ENCODE data around the gene C12orf76.
A peak's percentile ranks its signal among the peaks of the same experiment; 100 is the strongest.
"Not testable (repeated sequence)": the region's sequence is repeated elsewhere in the genome, so short reads cannot be mapped to it uniquely, and the experiment has no call there.

Gene C12orf76, protein sequence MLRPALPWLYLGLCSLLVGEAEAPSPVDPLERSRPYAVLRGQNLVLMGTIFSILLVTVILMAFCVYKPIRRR

DNA sequence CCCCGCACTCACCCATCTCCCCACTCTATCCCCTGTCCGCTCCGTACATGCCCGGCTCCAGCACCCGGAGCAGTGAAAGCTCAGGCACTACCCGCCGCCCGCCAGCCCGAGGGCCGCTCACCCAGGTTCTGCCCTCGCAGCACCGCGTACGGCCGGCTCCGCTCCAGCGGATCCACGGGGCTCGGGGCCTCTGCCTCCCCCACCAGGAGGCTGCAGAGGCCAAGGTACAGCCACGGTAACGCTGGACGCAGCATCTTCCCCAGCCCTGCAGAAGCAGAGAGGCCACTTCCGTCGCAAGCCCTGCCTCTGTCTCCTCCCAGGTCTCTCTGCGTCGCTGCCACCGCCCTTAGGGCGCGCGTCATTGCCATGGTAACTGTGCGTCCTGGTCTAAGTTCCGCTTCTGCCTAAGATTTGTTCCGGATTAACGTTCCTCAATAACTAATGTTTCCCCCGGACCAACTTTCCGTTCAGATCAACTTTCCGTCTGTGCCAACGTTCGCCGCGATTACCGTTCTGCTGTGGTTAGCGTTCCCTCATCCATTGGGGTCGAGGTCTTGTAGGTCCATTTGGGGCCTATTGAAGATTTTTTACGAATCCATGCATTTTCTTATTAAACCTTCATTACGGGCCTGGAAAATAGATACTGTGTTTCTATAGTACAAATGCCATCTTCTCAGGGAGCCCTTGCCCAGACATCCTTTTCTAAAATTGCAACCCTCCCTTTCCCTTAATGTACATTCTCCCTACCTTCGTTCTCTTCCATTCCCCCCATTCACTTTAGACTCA is at the start of gene C12orf76:
Gene C12orf76, minus strand, starts transcription at position 281 of the 786 bp plus-strand sequence. Its CDS starts 27 bp downstream, at position 254.
- no peaks in the 10 kb centered on the region for H3K36me3 ChIP-seq (ENCODE audit: control insufficient read depth, insufficient read depth, low read length)
- H3K4me1 ChIP-seq (ENCODE audit: control insufficient read depth, insufficient read depth, low read length): peaks cover 4% of the 10 kb centered on the region
- H3K27ac ChIP-seq (ENCODE audit: low read depth, low read length): peak within 1 kb of the TSS; percentile 44
- H3K9ac ChIP-seq (ENCODE audit: low read length): peak within 1 kb of the TSS; percentile 22
- H3K27me3 ChIP-seq (ENCODE audit: control insufficient read depth, insufficient read depth, low read length): no peaks in the 10 kb centered on the region
- H3K4me3 ChIP-seq (ENCODE audit: low read length): peak within 1 kb of the TSS; percentile 83

DNA sequence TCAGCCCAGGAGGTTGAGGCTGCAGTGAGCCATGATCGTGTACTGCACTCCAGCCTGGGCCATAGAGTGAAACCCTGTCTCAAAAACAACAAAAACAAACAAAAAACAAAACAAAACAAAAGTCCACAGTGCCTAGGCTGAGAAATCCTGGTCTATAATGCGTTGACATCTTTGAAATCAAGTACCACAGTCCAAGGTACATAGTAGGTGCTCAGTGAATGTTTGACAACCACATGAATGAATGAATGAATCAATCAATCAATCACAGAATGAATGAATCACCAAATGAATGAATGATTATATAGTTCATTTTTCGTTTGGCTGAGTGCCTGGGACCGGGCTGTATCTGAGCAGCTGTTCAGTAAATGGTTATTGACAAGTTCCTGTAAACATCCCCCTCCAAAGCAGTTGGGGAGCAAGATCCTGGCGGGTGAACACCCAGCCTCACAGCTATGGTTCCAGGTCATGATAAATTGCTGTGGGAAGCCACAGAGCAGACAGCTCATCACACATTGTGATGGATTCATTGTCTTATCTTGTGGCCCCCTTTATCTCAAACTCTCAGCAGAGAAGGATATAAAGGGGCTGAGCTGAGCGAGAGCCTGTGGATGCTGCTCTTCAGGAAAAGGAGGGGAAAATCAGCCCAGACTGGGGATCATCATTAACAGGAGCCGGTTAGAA is 45.4 kb upstream of the C12orf76 start:
- Histone ChIP-seq H3K4me3 (ENCODE audit: low read length) (no peak overlapping the region), H3K36me3 (ENCODE audit: control insufficient read depth, insufficient read depth, low read length) (no peaks in the 10 kb centered on the region), H3K9ac (ENCODE audit: low read length) (no peak overlapping the region), H3K4me1 (ENCODE audit: control insufficient read depth, insufficient read depth, low read length) (no peaks in the 10 kb centered on the region), H3K27ac (ENCODE audit: low read depth, low read length) (no peak overlapping the region), H3K27me3 (ENCODE audit: control insufficient read depth, insufficient read depth, low read length) (no peaks in the 10 kb centered on the region)

DNA sequence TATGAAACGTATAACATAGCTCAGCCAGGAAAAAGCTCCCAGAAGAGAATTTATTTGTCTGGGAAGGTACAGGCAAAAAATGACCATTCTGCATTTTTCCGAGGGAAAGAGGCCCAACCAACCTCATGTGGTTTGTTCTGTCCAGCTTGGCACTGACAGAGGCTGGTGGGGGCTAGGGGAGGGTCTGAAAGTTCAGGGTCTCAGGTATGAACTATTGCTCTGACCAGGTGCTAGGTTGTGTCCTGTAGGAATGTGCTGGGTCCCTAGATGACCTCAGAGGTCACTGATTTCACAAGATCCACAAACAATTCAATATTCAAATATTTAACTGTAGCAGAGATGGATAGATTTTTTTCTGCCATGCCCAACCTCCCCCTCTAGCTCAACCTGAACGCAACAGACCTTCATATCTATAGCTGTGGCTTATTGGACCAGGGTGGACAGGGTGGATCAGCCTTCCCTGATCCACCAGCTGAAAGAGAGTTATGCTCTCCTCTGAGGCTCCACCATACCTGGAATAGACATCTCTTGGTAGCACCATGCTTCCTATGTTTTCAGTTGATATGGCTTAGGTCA is 42.9 kb upstream of the C12orf76 start:
- H3K27me3 ChIP-seq (ENCODE audit: control insufficient read depth, insufficient read depth, low read length): no peaks in the 10 kb centered on the region
- no peaks in the 10 kb centered on the region for H3K4me1 ChIP-seq (ENCODE audit: control insufficient read depth, insufficient read depth, low read length)

DNA sequence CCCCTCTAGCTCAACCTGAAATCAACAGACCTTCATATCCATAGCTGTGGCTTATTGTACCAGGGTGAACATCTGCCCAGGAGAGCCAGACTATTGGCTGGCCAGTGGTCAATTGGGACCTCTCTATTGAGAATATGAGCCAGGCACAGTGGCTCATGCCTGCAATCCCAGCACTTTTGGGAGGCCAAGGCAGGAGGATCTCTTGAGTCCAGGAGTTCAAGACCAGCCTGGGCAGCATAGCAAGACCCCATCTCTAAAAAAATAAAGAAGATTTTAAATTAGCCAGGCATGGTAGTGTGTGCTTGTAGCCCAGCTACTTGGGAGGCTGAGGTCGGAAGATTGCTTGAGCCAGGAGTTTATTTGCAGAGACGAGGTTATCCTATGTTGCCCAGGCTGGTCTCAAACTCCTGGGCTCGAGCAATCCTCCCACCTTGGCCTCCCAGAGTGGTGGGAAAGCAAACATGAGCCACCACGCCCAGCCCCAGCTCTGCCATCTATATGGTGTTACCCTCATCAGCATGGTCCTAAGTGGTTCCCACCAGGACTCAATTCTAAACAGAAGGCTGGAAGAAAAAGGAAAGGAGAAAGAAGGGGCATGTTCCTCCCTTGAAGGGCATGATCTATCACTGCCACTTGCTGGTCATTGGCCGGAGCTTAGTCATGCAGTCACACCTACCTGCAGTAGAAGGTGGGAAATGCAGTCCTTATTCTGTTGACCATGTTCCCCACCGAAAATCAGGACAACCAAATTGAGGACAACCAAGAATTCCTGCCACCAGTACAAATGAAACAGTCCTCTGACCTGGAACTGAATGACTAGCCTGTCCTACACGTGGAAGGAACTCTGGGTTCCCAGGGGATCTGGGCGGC is 42.2 kb upstream of the C12orf76 start:
- no peaks in the 10 kb centered on the region for H3K27me3 ChIP-seq (ENCODE audit: control insufficient read depth, insufficient read depth, low read length)
- H3K27ac ChIP-seq (ENCODE audit: low read depth, low read length): no peak overlapping the region
- no peaks in the 10 kb centered on the region for H3K4me1 ChIP-seq (ENCODE audit: control insufficient read depth, insufficient read depth, low read length)
- H3K4me3 ChIP-seq (ENCODE audit: low read length): no peak overlapping the region
- no peak overlapping the region for H3K9ac ChIP-seq (ENCODE audit: low read length)
- H3K36me3 ChIP-seq (ENCODE audit: control insufficient read depth, insufficient read depth, low read length): no peaks in the 10 kb centered on the region

More for the DNA sequence above, 42.9 kb upstream of the C12orf76 start:
- no peak overlapping the region for H3K27ac ChIP-seq (ENCODE audit: low read depth, low read length)
- H3K9ac ChIP-seq (ENCODE audit: low read length): no peak overlapping the region
- H3K4me3 ChIP-seq (ENCODE audit: low read length): no peak overlapping the region
- H3K36me3 ChIP-seq (ENCODE audit: control insufficient read depth, insufficient read depth, low read length): no peaks in the 10 kb centered on the region

DNA sequence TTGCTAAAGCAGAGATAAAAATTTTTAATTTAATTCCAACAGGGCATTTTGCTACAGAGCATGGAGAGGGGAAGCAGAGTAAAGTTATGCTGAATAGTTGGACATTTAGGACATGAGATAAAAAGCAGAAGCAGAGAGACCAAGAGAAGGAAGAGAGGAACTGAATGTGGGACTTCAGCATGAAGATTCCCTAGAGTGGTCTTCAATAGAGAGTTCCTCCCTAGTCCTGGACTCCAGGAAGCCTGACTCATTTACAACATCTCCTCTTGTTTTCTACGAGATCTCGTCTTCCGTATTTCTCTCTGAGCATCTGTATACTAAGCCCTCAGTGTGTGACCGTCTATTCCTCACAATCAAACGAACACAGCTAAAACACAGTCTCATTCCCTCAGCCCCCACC is 40.6 kb upstream of the C12orf76 start:
- Histone ChIP-seq H3K36me3 (ENCODE audit: control insufficient read depth, insufficient read depth, low read length) (no peaks in the 10 kb centered on the region), H3K4me1 (ENCODE audit: control insufficient read depth, insufficient read depth, low read length) (no peaks in the 10 kb centered on the region), H3K27me3 (ENCODE audit: control insufficient read depth, insufficient read depth, low read length) (no peaks in the 10 kb centered on the region), H3K4me3 (ENCODE audit: low read length) (no peak overlapping the region), H3K27ac (ENCODE audit: low read depth, low read length) (no peak overlapping the region), H3K9ac (ENCODE audit: low read length) (no peak overlapping the region)

DNA sequence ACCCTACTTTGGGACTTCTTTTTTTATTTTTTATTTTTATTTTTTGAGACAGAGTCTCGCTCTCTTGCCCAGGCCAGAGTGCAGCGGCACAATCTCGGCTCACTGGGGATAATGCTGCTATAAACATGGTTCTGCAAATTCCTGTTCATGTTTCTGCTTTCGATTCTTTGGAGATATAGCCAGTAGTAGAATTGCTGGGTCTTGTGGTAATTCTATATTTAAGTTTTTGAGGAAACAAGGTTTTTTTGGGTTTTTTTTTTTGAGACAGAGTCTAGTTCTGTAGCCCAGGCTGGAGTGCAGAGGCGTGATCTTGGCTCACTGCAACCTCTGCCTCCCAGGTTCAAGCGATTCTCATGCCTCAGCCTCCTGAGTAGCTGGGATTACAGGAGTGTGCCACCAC is 39.9 kb upstream of the C12orf76 start:
- H3K27ac ChIP-seq (ENCODE audit: low read depth, low read length); H3K4me1 ChIP-seq (ENCODE audit: control insufficient read depth, insufficient read depth, low read length); H3K27me3 ChIP-seq (ENCODE audit: control insufficient read depth, insufficient read depth, low read length); H3K4me3 ChIP-seq (ENCODE audit: low read length); H3K36me3 ChIP-seq (ENCODE audit: control insufficient read depth, insufficient read depth, low read length); H3K9ac ChIP-seq (ENCODE audit: low read length): not testable (repeated sequence)

DNA sequence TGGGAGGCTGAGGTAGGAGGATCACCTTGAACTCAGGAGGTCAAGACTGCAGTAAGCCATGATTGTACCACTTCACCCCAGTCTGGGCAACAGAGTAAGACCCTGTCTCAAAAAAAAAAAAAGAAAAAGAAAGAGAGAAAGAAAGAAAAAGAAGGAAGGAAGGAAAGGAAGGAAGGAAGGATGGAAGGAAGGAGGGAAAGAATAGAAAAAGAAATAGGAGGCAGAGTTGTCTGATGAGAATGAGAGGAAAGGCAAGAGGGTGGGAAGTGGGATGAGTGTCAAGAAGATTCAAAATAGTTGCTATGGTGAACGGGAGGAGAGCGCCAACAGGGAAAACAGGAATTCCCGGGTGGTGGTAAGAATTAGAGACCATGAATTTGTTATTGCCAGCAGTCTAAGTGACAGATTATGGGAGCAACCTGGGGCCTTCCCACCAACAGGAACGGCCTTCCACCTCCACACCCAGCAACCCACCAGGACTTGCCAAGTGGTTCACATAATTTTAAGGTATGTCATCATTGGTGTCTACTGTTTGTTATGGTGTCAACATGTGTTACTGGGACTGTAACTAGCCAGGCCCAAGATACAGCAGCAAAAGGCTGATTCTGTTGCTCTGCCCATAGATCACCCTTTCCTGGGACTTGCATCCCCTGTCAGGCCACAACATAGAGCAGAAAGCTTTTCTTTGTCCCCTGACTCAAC is 36.1 kb upstream of the C12orf76 start:
- Histone ChIP-seq H3K27me3 (ENCODE audit: control insufficient read depth, insufficient read depth, low read length) (no peaks in the 10 kb centered on the region), H3K4me1 (ENCODE audit: control insufficient read depth, insufficient read depth, low read length) (no peaks in the 10 kb centered on the region), H3K4me3 (ENCODE audit: low read length) (no peak overlapping the region), H3K27ac (ENCODE audit: low read depth, low read length) (no peak overlapping the region), H3K9ac (ENCODE audit: low read length) (no peak overlapping the region), H3K36me3 (ENCODE audit: control insufficient read depth, insufficient read depth, low read length) (no peaks in the 10 kb centered on the region)

DNA sequence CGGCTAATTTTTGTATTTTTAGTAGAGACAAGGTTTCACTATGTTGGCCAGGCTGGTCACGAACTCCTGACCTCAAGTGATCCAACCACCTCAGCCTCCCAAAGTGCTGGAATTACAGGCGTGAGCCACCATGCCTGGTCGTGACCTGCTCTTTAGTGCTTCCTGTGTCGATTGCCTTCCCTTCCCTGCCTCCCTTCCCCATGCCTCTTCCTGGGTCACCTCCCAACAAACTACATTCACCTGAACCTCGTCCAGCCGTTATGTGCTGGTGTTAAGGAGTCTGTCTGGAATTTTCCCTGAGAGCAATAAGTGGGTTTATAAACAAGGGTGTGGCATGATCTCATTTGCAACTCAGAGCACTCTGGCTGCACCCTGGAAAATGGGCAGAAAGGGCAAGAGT is 32.1 kb upstream of the C12orf76 start:
- Histone ChIP-seq H3K4me1 (ENCODE audit: control insufficient read depth, insufficient read depth, low read length) (no peaks in the 10 kb centered on the region), H3K9ac (ENCODE audit: low read length) (no peak overlapping the region), H3K27me3 (ENCODE audit: control insufficient read depth, insufficient read depth, low read length) (no peaks in the 10 kb centered on the region), H3K27ac (ENCODE audit: low read depth, low read length) (no peak overlapping the region), H3K36me3 (ENCODE audit: control insufficient read depth, insufficient read depth, low read length) (no peaks in the 10 kb centered on the region), H3K4me3 (ENCODE audit: low read length) (no peak overlapping the region)

DNA sequence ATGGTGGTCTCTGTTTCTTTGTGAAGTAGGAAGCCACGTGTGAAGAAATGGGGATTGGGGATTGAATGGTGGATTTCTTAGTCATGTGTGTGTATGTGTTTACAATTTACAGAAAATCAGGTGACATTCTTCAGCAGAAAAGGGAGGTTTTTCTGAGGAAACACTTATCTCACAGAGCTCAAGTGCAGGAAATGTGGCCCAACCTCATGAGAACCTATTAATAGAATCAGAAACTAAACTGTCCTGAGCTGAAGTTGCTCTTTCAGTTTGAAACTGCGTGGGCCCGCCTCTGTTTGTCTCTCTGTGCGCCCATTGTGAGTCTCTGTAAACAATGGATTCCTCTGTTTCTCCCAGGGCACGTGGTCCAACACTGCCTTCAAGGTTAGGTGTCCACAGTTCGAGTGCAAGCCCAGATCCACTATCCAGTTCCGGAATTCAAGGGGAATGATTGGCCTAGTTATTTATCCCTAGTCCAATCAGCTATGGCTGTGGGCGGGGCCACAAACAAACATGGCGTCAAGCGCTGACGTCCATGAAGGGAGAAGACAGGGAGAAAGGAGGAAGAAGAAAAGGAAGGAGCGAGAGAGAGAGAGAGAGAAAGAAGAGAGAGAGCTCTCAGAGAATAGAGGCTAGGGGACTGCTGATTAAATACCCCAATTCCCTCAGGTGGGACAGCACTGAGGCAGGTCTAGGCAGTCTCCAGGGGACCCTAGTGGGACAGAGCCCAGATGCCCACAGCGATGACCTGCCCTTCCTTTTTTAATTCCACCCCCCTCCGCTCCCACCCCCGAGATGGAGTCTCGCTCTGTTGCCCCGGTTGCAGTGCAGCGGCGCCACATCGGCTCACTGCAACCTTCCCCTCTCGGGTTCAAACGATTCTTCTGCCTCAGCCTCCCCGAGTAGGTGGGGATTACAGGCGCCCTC is 31.4 kb upstream of the C12orf76 start:
- H3K27me3 ChIP-seq (ENCODE audit: control insufficient read depth, insufficient read depth, low read length): no peaks in the 10 kb centered on the region
- no peak overlapping the region for H3K27ac ChIP-seq (ENCODE audit: low read depth, low read length)
- no peaks in the 10 kb centered on the region for H3K4me1 ChIP-seq (ENCODE audit: control insufficient read depth, insufficient read depth, low read length)
- H3K36me3 ChIP-seq (ENCODE audit: control insufficient read depth, insufficient read depth, low read length): no peaks in the 10 kb centered on the region
- no peak overlapping the region for H3K9ac ChIP-seq (ENCODE audit: low read length)
- no peak overlapping the region for H3K4me3 ChIP-seq (ENCODE audit: low read length)

DNA sequence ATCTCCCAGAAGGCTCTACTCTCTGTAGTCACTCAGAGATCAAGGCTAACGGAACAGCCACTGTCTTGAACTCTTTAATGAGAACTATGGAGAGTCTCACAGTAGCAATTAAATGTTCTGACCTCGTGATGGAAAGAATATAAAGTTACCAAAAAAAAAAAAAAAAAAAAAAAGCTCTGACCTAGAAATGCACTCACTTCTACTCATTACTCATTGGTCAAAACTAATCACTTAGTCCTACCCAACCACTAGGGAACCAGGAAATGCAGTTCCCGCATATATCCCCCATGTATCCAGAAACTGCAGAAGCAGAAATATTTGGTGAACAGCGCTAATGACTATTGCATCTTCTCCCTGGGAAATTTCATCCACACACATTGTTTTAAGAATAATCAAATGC is 29.5 kb upstream of the C12orf76 start:
- Histone ChIP-seq H3K4me1 (ENCODE audit: control insufficient read depth, insufficient read depth, low read length) (no peaks in the 10 kb centered on the region), H3K9ac (ENCODE audit: low read length) (no peak overlapping the region), H3K27ac (ENCODE audit: low read depth, low read length) (no peak overlapping the region)

DNA sequence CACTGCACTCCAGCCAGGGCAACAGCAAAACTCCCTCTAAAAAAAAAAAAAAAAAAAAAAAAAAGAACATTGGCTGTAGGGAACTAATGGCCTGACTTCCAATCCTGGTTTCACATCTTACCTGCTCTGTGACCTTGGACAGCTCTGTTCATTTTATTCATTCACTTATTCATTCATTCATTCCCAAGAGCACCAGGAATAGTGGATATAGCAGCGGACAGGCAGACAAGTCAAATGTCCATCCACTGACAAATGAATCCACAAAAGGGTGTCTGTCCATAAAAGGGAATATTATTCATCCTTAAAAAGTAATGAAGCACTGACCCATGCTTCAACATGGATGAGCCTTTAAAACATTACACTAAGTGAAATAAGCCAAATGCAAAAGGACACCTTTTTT is 27.6 kb upstream of the C12orf76 start:
- Histone ChIP-seq H3K27me3 (ENCODE audit: control insufficient read depth, insufficient read depth, low read length) (no peaks in the 10 kb centered on the region), H3K36me3 (ENCODE audit: control insufficient read depth, insufficient read depth, low read length) (no peaks in the 10 kb centered on the region), H3K4me3 (ENCODE audit: low read length) (no peak overlapping the region), H3K4me1 (ENCODE audit: control insufficient read depth, insufficient read depth, low read length) (no peaks in the 10 kb centered on the region), H3K9ac (ENCODE audit: low read length) (no peak overlapping the region), H3K27ac (ENCODE audit: low read depth, low read length) (no peak overlapping the region)

More for the DNA sequence above, 29.5 kb upstream of the C12orf76 start:
- Histone ChIP-seq H3K27me3 (ENCODE audit: control insufficient read depth, insufficient read depth, low read length) (no peaks in the 10 kb centered on the region), H3K4me3 (ENCODE audit: low read length) (no peak overlapping the region), H3K36me3 (ENCODE audit: control insufficient read depth, insufficient read depth, low read length) (no peaks in the 10 kb centered on the region)

All from rectal smooth muscle tissue (tissue), 1 donor.